ENCODE measurements around the gene PRCC.

PRCC gene

DNA sequence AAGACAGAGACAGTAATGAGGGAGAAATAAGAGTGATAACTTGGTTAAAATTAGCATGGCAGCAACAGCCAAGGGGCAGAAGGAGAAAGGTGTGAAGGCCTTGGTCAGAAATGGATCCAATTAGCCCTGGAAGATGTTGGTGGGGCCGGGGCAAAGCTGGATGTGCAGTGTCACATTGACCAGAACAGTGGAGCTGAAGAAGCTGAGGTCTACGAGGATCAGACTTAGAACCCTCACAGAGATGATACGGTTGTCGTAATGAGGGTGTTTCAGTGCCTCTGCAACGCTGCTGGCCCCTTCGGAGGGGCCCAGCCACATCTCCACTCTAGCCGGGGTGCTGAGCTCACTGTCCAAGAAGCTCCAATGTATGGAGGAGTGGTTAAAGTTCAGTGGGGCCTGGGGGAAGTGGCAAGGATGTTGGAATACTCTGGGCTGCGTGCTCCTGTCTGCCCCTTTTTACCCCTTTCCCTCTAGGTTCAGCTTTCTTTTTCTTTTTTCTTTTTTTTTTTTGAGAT is 35.1 kb downstream of the PRCC start:
- Histone ChIP-seq H3K27me3 (ENCODE audit: control insufficient read depth, insufficient read depth, low read length) (no peaks in the 10 kb centered on the region), H3K9me3 (ENCODE audit: control insufficient read depth, insufficient read depth, low read depth, low read length) (no peaks in the 10 kb centered on the region), H3K27ac (ENCODE audit: low read depth, low read length) (no peak overlapping the region), H3K36me3 (ENCODE audit: control insufficient read depth, insufficient read depth, low read length) (peaks cover 44% of the 10 kb centered on the region), H3K9ac (ENCODE audit: low read length) (no peak overlapping the region), H3K4me3 (ENCODE audit: low read depth, low read length) (no peak overlapping the region), H3K4me1 (ENCODE audit: control insufficient read depth, insufficient read depth, low read length) (no peaks in the 10 kb centered on the region; the same call in 1 of the 2 replicates)

DNA sequence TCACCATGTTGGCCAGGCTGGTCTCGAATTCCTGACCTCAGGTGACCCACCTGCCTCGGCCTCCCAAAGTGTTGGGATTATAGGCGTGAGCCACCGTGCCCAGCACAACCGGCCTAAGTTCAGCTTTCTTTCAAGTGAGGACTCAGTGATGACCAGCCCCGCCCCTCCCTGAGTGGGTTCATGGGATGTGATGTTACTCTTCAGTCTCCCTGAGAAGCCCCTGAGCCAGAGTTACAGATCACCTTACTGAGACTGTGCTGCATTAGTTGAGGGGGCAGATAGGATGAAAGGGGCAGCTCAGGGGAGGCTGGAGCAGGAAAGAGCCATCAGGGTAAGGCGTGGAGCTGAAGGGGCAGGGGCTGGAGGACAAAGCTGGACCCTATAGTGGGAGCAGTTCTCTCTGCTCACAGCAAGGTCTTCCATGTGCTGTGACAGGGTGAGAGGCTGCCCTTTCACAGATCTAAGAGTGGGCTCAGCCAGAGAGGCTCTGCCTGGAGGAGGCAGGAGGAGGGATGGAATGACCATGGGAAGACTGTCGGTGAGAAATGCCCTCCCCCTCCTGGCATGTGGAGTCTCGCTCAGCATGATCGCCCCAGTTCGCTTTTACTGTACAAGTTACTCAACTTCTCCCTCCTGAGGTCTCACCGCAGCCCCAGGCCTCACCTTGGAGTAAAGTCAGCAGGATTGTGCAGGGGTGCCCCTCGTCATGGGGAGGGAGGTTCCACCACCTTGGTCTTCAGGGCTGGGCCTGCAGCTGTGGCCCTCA is 35.9 kb downstream of the PRCC start:
- Histone ChIP-seq H3K27ac (ENCODE audit: low read depth, low read length) (no peak overlapping the region), H3K9ac (ENCODE audit: low read length) (no peak overlapping the region), H3K4me1 (ENCODE audit: control insufficient read depth, insufficient read depth, low read length) (no peaks in the 10 kb centered on the region; the same call in 1 of the 2 replicates), H3K9me3 (ENCODE audit: control insufficient read depth, insufficient read depth, low read depth, low read length) (no peaks in the 10 kb centered on the region), H3K27me3 (ENCODE audit: control insufficient read depth, insufficient read depth, low read length) (no peaks in the 10 kb centered on the region), H3K4me3 (ENCODE audit: low read depth, low read length) (no peak overlapping the region), H3K36me3 (ENCODE audit: control insufficient read depth, insufficient read depth, low read length) (peaks cover 36% of the 10 kb centered on the region)

DNA sequence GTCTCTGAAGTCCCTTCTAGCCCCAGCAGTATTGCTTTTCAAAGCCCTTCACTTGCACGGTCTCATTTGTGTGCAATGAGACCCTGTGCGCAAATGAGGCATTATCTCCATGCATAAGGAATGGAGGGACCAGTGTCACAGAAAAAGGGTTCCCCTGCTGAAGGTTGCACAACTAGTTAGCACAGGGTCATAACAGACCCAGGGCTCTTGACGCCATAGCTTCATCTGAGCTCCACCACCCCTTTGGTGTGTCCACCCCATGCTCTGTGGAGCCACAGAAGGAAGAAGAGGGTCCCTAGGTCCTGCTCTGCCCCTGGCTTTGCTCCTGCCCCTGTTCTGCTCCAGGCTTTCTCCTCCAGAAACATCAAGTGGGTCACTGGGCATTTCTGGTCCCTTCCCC is 36.7 kb downstream of the PRCC start:
- no peak overlapping the region for H3K27ac ChIP-seq (ENCODE audit: low read depth, low read length)
- no peaks in the 10 kb centered on the region for H3K9me3 ChIP-seq (ENCODE audit: control insufficient read depth, insufficient read depth, low read depth, low read length)
- H3K4me3 ChIP-seq (ENCODE audit: low read depth, low read length) = no peak overlapping the region
- peaks cover 30% of the 10 kb centered on the region for H3K36me3 ChIP-seq (ENCODE audit: control insufficient read depth, insufficient read depth, low read length)
- H3K4me1 ChIP-seq (ENCODE audit: control insufficient read depth, insufficient read depth, low read length) = no peaks in the 10 kb centered on the region; the same call in 1 of the 2 replicates
- no peaks in the 10 kb centered on the region for H3K27me3 ChIP-seq (ENCODE audit: control insufficient read depth, insufficient read depth, low read length)
- H3K9ac ChIP-seq (ENCODE audit: low read length) = no peak overlapping the region

DNA sequence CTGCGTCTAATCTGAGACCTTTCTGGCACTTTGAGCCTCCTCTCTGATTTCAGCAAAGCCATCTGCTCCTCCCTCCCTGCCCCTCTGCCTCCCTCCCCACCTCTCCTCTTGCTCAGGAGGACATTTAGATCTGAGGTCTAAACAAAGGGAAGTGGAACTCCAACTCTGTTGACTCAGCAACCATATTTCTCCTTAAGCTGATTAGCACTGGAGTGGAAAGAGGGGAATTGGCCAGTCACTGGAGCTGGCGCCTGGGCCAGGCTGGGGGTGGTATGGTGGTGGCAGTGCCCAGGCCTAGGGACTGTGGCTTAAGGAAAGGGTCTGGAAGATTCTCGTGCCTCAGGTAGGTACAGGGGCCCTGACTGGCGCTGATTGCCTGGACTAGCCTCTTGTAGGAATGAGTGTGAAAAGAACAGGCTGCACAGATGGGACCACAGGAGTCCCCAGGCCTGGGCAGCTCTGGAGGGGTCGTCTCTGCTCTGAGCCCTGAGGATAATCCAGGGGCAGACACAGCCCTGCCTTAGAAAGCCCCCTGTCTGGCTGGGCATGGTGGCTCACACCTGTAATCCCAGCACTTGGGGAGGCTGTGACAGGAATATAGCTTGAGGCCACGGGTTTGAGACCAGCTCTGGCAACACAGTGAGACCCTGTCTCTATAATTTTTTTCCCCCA is 37.4 kb downstream of the PRCC start:
- no peaks in the 10 kb centered on the region; the same call in 1 of the 2 replicates for H3K4me1 ChIP-seq (ENCODE audit: control insufficient read depth, insufficient read depth, low read length)
- H3K9ac ChIP-seq (ENCODE audit: low read length) = no peak overlapping the region
- H3K27me3 ChIP-seq (ENCODE audit: control insufficient read depth, insufficient read depth, low read length) = no peaks in the 10 kb centered on the region
- H3K4me3 ChIP-seq (ENCODE audit: low read depth, low read length) = no peak overlapping the region
- H3K27ac ChIP-seq (ENCODE audit: low read depth, low read length) = no peak overlapping the region
- peaks cover 24% of the 10 kb centered on the region for H3K36me3 ChIP-seq (ENCODE audit: control insufficient read depth, insufficient read depth, low read length)
- H3K9me3 ChIP-seq (ENCODE audit: control insufficient read depth, insufficient read depth, low read depth, low read length) = no peaks in the 10 kb centered on the region

DNA sequence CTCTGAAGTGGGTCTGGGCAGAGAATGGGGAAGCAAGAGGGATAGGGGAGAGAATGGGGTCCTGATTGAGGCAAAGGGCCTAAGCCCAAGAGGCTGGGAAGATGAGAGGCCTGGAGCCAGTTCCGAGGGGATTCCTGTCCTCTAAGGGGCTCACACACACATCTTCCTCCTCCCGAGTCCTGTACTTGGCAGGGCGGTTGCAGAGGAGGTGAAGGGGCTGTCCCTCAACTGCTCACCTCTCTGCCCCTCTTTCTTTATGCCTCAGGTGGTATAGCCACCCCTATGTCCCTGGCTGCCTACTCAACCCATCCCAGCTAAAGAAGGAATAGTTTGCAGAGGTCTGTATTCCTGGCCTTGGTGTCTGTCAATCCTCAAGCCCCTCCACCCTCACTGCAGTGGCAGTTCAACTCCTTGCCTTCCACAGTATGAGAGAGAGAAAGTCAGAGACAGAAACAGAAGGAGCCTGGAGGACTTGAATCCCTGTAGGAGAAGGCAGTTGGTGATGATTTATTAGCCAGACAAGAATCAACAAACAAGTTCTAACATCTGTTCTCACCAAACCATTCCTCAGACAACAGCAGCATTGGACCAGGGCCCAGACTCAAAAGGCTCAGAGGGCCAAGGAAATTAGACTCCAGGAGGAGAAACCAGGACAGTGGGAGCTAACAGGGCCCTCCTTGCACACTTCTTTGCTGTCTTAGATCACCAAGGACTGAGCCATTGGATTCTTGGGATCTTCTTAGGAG is 38.6 kb downstream of the PRCC start:
- Histone ChIP-seq H3K4me1 (ENCODE audit: control insufficient read depth, insufficient read depth, low read length) (no peaks in the 10 kb centered on the region; the same call in 1 of the 2 replicates), H3K27ac (ENCODE audit: low read depth, low read length) (no peak overlapping the region), H3K36me3 (ENCODE audit: control insufficient read depth, insufficient read depth, low read length) (peaks cover 12% of the 10 kb centered on the region), H3K9me3 (ENCODE audit: control insufficient read depth, insufficient read depth, low read depth, low read length) (no peaks in the 10 kb centered on the region), H3K9ac (ENCODE audit: low read length) (no peak overlapping the region), H3K27me3 (ENCODE audit: control insufficient read depth, insufficient read depth, low read length) (no peaks in the 10 kb centered on the region), H3K4me3 (ENCODE audit: low read depth, low read length) (no peak overlapping the region)

DNA sequence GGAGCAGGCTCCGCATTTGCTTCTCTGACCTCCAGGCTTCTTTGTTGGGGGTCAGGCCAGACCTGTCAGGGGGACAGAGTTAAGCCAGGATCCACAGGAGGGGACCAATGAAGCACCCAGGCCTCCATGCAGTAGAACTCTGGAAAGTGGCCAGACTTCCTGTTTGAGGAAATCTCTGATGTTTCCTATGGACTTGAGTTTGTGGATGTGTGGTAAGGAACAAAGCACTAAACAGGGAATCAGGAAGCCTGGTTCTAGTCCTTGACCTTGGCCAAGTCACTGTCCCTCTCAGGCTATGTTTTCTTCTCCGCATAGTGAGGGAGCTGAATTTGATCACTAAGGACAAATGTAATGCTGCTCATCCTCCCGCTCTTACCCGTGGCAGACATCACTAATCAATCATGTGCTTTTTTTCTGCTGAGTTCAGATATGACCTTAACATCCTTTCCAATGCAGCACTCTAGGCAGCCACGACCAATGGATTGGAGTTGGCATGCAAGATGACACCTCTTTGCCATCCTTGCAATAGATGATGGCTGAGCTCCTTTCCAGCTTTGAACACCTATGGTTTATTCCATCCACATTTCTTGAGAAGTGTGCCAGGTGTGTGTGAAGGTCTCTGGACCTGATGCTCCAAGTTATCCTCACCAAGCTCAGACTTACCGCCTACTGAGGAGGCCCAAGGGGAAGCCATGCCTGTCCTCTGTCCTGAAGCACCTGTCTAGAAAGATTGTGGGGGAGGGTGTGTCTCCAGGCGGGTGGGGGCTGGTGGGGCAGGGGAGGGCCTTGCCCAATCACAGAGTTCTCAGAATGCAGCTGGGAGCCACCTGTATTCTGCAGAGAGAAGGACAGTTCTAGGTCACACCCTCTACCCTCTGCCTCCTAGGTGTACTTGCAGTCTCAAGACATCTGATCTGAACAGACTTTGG is 39.4 kb downstream of the PRCC start:
- Histone ChIP-seq H3K27ac (ENCODE audit: low read depth, low read length) (no peak overlapping the region), H3K9ac (ENCODE audit: low read length) (no peak overlapping the region), H3K4me3 (ENCODE audit: low read depth, low read length) (no peak overlapping the region), H3K9me3 (ENCODE audit: control insufficient read depth, insufficient read depth, low read depth, low read length) (no peaks in the 10 kb centered on the region), H3K36me3 (ENCODE audit: control insufficient read depth, insufficient read depth, low read length) (peaks cover 4% of the 10 kb centered on the region), H3K4me1 (ENCODE audit: control insufficient read depth, insufficient read depth, low read length) (no peaks in the 10 kb centered on the region; the same call in 1 of the 2 replicates), H3K27me3 (ENCODE audit: control insufficient read depth, insufficient read depth, low read length) (peaks cover under 1% of the 10 kb centered on the region; the same call in 1 of the 2 replicates)

DNA sequence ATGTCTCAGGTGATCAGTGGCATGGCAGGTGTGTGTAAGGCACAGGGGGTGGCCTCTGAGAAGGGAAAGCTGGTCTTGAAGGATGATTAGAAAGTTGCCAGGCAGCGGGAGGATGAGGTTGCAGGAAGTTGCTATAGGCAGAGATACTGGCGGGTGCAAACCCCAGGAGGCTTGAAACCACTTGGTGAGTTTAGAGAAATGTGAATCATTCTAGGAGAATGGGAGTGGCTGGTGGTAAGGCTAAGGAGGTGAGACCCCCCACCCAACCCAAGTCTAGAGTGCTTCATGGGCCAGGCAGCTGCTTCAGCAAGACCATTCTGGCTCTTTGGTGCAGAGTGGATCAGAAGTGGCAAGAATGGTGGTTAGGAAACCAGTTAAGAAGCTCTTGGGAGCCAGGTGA is 40.3 kb downstream of the PRCC start:
- no peak overlapping the region for H3K4me3 ChIP-seq (ENCODE audit: low read depth, low read length)
- no peaks in the 10 kb centered on the region; the same call in 1 of the 2 replicates for H3K4me1 ChIP-seq (ENCODE audit: control insufficient read depth, insufficient read depth, low read length)
- H3K36me3 ChIP-seq (ENCODE audit: control insufficient read depth, insufficient read depth, low read length) = 0 out of 2 replicates have a peak, but pooled peaks cover 2% of the 10 kb centered on the region
- no peak overlapping the region for H3K9ac ChIP-seq (ENCODE audit: low read length)
- peaks cover 9% of the 10 kb centered on the region for H3K27me3 ChIP-seq (ENCODE audit: control insufficient read depth, insufficient read depth, low read length)
- H3K9me3 ChIP-seq (ENCODE audit: control insufficient read depth, insufficient read depth, low read depth, low read length) = no peaks in the 10 kb centered on the region
- H3K27ac ChIP-seq (ENCODE audit: low read depth, low read length) = no peak overlapping the region

DNA sequence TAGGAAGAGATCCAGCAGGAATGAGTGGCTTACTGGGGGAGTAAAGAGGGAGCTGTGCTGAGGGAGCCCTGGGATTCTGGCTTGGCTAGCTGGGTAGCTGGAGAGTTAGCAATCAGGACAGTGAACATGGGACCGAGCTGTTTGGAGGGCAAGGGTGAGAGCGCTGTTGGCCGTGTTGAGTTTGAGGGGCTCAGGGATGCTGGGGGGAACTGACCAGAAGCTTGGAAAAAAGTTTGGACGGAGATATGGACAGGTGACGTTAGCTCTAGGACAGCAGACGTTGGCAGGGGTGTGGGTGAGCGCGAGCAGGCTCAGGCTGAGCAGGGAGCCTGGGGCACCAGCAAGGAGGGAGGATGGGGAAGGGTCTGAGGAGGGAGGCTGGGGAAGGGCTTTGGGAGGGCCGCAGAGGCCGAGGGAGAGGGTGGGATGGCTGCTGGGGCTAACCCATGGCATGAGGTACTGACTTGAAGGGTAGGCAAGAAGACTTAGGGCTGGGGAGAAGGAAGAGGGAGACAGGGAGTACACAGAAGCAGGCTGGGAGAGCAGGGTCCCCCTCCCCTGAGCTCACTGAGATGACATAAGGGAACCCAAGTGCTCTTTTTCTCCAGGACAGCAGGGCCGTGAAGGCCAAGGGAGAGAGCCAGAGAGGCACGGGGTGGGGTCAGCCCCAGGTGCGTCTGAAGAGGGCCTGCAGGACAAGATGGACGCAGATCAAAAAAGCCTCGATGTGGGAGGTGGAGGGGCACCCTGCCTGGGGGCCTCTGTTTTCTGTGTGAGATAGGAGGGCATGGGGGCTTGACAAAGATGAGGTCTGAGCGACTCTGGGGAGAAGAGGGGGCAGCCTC is 41.1 kb downstream of the PRCC start:
- Histone ChIP-seq H3K27me3 (ENCODE audit: control insufficient read depth, insufficient read depth, low read length) (peaks cover 17% of the 10 kb centered on the region), H3K4me1 (ENCODE audit: control insufficient read depth, insufficient read depth, low read length) (peaks cover 4% of the 10 kb centered on the region), H3K27ac (ENCODE audit: low read depth, low read length) (no peak overlapping the region), H3K36me3 (ENCODE audit: control insufficient read depth, insufficient read depth, low read length) (0 out of 2 replicates have a peak, but pooled peaks cover 2% of the 10 kb centered on the region), H3K9me3 (ENCODE audit: control insufficient read depth, insufficient read depth, low read depth, low read length) (no peaks in the 10 kb centered on the region), H3K9ac (ENCODE audit: low read length) (no peak overlapping the region), H3K4me3 (ENCODE audit: low read depth, low read length) (no peak overlapping the region)

DNA sequence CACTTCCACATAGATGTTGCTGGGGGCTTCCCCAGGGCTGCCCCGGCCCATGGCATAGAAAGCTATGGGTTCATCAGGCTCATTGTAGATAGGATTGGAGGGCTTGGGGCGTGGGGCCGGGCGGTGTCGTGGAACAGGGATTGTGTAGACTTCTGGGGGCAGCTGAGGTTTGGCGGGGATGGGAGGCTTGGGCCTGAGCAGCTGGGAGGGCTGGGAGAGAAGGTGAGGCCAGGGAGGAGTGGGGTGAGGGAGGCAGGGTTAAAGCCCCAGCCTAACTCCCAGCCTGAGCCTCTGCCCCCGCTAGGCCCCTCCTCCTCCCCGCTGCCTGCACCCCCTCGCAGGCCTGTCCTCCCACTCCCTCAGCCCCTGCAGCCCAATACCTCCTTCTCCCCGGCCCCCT is 41.9 kb downstream of the PRCC start:
- H3K36me3 ChIP-seq (ENCODE audit: control insufficient read depth, insufficient read depth, low read length) = no peaks in the 10 kb centered on the region
- H3K27me3 ChIP-seq (ENCODE audit: control insufficient read depth, insufficient read depth, low read length) = peaks cover 25% of the 10 kb centered on the region
- peaks cover 11% of the 10 kb centered on the region for H3K4me1 ChIP-seq (ENCODE audit: control insufficient read depth, insufficient read depth, low read length)
- H3K9ac ChIP-seq (ENCODE audit: low read length) = no peak overlapping the region
- no peak overlapping the region for H3K27ac ChIP-seq (ENCODE audit: low read depth, low read length)
- H3K9me3 ChIP-seq (ENCODE audit: control insufficient read depth, insufficient read depth, low read depth, low read length) = no peaks in the 10 kb centered on the region
- no peak overlapping the region for H3K4me3 ChIP-seq (ENCODE audit: low read depth, low read length)
